GM21576 (cell line): Measurements from ENCODE around the gene NAT14.
"Not testable (repeated sequence)": the region's sequence is repeated elsewhere in the genome, so short reads cannot be mapped to it uniquely, and the experiment has no call there.

ENCODE experiments used
- ATAC-seq: cut with Tn5 transposase; IDR thresholded peaks from one replicate; pipeline ENCODE4 v1.9.1; 2021; ENCODE audit warnings: mild to moderate bottlenecking, moderate library complexity; ENCODE audit not compliant: unreplicated experiment

The NAT14 gene

DNA sequence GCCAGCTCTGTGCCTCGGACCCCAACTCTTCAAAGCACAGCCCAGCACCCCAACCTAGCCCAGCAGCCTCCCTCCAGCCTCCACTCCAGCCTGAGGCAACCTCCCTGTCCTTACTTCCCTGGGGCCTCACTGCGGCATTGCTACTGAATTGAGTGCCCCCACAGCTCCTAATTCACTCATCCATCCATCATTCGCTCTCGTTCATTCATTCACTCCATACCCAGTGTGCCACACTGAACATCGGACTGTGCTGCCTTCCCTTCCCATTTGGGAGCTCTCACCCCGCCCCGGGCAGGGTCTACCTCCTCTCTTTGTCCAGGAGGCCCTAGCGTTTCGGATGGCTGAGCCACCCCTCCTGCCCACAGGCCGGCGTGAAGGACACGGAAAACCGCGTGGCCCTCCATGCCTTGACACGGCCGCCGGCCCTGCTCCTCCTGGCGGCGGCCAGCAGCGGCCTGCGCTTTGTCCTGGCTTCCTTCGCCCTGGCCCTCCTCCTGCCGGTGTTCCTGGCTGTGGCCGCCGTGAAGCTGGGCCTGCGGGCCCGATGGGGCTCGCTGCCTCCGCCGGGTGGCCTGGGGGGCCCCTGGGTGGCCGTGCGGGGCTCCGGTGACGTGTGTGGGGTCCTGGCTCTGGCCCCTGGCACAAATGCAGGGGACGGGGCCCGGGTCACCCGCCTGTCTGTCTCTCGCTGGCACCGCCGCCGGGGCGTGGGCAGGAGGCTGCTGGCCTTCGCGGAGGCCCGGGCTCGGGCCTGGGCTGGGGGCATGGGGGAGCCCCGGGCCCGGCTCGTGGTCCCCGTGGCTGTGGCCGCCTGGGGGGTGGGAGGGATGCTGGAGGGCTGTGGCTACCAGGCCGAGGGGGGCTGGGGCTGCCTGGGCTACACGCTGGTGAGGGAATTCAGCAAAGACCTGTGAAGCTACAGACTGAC is 1.3 kb downstream of the NAT14 start:
- ATAC-seq: no peak

DNA sequence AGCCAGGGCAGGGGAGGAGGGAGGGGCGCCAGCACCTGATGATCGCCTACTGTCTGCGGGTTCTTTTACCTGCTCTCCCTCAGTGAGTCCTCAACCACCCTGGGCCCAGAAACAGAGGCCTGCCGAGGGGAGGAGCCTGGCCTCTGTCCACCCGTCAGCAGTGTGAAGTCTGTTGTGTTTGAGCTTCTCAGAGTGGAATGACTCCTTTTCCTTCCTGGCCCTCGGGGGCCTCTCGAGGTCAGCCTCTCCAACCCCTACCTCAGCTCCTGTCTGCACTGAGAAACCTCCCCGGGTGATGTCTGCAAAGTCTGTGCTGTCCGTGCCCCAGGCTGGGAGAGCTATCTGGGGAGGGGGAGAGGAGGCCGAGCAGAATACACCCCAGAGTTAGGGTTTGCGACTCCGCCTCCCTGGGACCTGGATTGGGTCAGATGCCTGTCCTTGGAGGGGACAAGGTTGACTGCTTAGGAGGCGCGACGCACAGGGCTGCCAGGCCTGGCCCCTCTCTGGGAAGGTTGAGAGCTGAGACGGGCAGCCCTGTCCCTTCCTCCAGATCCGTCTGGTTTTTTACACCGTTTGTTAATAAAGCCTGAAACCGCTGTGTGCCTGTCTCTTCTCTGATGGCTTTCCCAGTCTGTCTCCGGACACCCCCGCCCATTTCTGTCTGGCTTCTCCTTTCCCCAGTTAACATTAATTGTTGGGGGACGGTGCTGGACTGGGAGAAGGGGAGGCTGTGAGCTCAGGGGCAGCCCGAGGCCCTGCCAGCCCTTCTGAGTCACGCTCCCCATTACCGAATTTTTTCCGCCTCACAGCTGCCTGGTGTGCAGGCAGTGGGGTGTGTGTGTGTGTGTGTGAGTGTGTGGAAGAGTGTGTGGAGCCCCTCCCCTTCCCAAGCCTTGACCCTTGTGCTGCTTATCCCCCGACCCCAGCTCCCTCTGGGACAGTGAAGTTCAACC is 2.3 kb downstream of the NAT14 start:
- no peak for ATAC-seq

DNA sequence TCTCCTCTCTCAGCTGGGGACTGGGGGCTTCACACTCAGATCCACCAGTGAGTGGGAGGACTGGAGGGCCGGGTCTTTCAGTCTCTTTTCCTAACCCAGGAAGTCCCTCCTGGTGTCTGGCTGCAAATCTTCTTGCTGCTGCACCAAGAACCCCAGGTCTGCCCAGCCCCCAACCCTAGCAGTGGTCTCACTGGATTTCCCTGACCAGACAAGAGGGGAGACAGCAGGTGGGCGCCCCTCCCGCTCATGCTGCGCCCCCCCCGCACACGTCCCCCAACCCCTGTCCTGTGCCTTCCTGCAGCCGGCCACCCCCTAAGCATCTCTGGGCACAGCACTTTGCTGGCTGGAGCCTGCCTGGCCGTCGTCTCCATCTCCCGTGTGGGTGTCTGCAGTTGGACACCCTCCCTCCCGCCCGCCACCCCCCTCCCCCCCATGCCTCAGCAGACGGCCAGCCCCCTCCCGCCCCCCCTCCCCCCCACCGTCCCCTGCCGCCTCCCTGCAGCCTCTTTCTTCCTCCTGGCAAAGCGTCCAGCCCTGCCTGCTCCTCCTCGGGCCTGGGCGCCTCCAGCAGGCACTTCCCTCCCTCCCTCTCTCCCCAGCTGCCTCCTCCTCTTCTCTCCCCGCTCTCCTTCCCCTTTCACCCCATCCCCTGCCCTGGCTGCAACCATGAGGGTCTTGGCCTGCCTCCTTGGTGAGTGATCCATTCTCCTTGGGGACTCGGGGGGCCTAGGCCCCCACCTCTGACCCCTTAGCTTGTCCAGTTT is 3.1 kb downstream of the NAT14 start, which contains the start of gene SSC5D:
TSS of gene SSC5D (plus strand) at position 513 of the 764 bp plus-strand sequence. CDS start at position 667, 154 bp downstream.
- ATAC-seq: no peak

- no peak for ATAC-seq
Measured at GRCh38 chr19:55488986-55489710, 4.2 kb downstream of the NAT14 start.

DNA sequence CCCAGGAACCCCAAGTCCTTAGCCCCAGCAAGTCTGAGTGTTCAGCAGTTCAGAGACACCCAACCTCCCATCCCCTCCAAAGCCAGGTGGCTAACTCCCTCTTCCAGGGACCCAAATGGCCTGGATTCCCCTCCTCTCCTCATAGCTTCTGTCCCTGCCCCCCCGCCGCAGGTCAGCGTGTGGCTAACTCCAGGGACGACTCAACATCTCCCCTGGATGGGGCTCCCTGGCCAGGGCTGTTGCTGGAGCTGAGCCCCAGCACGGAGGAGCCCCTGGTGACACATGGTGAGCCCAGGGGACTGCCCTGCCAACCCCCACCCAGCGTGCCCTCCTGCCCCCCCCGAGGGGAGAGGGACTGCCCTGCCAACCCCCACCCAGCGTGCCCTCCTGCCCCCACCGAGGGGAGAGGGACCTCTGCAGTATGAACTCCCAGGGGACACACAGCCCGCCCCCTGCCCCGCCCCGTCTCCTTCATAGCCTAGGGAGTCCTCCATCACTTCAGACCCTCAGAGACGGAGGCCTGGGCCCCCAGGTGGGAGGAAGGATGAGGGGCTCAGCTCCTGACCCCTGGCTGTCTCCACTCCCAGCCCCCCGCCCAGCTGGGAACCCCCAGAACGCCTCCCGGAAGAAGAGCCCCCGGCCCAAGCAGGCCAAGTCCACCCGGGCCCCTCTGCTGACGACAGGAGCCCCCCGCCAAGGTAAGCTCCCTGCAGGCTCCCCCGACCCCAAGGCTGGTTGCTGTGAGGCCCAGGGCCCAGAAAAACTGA is 4.9 kb downstream of the NAT14 start:
- no peak for ATAC-seq

DNA sequence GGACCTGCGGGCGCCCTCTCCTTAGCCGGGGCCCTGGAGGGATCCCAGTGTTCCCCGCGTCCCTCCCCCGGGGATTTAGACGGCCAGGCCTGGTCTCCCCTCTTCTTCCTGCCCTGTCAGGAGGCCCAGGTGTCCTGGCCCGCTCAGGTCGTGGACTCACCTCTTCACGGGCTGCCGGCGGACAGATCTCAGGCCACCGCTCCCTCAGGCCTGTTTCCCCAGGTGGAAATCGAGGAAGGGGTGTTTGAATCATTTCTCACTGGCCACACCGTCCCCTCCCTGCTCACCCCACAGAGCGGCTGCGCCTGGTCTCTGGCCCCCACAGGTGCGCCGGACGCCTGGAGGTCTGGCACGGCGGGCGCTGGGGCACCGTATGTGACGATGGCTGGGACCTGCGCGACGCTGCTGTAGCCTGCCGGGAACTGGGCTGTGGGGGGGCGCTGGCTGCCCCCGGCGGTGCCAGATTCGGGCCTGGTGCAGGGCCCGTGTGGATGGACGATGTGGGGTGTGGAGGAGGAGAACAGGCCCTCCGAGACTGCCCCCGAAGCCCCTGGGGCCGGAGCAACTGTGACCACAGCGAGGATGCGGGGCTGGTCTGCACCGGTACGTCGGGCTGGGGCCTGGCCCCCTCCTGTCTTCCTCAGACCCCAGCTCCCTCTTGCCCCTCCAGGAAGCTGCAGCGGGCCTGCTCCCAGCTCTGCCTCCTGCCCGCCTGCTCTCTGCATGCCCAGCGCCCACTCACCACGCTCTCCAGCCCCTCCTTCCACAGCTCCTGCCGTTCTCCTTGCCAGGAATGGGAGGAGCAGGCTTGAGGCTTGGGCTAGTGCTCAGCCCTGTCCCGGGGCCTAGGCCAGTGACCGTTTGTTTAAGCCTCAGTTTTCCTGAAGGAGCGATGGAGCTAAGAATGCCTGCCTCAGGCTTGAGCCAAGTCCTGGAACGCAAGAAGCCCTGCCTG is 5.8 kb downstream of the NAT14 start:
- no peak for ATAC-seq

DNA sequence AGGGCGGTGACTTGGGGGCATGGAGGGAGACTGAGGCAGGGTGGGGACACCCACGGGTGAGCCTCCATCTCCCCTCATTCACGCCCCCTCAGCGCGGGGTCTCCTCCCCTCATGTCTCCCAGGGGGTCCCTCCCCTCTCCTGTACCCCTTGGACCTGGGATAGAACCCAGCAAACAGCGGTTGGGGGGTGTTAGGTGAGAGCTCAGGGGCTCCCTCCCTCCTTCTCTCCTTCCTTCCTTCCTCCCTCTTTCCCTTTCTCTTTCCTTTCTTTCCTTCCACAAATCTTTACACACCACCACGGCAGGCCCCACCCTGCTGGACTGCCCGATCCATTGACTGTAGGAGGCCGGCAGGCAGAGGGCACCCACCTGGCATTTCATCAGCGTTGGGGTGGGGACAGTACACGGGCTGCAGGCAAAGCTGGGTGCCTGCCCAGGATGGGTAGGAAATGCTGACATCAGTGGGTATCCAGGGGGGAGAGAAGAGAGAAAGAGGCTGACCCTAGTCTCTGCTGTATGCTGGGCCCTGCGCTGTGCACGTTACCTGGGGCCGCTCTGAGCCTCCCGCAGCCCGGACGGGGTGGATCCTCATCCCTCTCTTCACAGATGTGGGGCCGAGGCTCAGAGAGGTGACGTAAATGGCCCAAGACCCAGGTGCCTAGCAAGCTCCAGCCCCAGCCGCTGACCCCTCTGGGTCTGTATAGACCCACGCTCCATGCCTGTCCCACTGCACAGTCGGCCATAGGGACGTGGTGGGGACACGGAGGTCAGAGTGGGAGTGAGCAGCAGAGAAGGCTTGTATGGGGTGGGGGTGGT is 6.8 kb downstream of the NAT14 start:
- no peak for ATAC-seq

DNA sequence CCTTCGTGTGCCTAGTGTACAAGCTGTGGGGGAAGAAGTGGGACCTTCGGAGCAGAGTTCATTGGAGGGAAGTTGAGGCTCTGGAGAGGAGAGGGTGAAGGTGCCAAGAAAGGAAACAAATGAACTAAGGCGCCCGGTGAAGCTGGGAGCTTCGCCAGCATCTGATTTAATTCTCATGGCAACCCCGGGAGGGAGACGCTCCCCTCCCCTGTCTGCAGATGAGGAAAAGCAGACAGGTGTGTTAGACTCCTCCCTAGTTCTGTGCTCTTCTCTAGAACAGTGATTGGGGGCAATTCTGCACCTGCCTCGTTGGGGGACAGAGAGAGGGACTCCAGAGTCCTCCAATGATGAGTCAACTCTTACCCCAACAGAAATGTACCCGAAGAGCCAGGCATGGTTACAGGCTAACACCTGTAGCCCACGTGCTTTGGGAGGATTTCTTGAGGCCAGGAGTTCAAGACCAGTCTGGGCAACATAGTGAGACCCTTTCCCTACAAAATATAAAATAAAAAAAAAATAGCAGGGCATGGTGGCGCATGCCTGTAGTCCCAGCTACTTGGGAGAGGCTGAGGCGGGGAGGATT is 7.5 kb downstream of the NAT14 start:
- no peak for ATAC-seq

DNA sequence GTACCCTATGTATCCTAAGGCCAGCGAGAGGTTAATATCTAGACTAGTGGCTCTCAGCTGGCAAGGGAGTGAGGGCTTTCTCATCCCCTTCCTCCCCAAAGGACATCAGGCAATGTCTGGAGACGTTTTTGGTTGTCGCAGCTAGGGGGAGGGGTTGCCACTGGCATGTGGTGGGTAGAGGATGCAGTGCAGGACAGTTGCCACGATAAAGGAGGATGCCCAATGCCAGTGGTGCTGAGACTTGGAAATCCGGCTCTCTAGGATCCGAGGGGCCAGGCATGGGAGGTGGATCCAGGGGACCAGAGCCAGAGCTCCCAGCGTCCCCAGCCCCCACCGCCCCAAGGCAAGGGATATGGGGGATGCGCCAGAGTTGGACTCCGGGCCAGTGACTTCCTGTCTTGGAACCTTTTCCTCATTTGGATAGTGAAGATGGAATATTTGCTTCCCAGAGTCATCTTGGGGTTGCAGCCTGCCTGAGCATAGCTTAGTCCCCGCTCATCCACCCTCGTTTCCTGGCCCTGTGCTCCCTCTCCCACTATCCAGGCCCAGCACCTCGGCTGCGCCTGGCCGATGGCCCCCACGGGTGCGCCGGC is 8.2 kb downstream of the NAT14 start:
- ATAC-seq: no peak

- no peak for ATAC-seq
Measured at GRCh38 chr19:55493645-55494171, 8.7 kb downstream of the NAT14 start.

- ATAC-seq: no peak
Measured at GRCh38 chr19:55494172-55494761, 9.3 kb downstream of the NAT14 start.

- ATAC-seq: no peak
Measured at GRCh38 chr19:55495646-55496349, 10.8 kb downstream of the NAT14 start.

- not testable (repeated sequence) for ATAC-seq
Measured at GRCh38 chr19:55496820-55497219, 11.8 kb downstream of the NAT14 start.

- no peak for ATAC-seq
Measured at GRCh38 chr19:55497763-55498162, 12.8 kb downstream of the NAT14 start.

DNA sequence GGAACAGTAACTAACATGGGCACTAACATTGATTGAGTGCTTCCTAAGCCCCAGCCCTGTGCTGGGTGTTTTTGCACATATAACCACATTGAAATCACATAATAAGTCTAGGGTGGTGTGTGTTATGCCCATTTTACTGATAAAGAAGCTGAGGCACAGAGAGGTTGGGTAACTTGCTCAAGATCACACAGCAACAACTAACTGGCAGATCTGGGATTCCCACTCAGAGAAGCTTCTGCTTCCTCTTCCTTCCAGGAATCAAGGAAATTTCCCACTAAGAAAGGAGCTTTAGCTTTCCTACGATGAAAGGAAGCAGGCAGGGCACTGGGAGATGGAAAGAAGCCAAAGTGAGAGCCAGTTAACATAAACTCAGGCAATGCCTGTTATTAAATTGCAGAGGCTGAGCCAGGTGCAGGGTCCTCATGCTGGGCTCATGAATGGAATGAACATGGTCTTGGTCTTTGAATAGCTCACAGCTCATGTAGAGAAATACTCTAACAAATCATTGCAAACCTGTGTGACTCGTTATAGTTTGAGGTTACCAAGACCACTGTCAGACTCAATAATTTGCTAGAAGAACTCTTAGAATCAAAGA is 13.4 kb downstream of the NAT14 start:
- ATAC-seq: no peak
